GM21717 (cell line): Measurements from ENCODE around the gene SPRYD4.
"Not testable (repeated sequence)": the region's sequence is repeated elsewhere in the genome, so short reads cannot be mapped to it uniquely, and the experiment has no call there.

Source experiments
- ATAC-seq: cut with Tn5 transposase; IDR thresholded peaks from one replicate; pipeline ENCODE4 v1.9.1; 2021; ENCODE audit warnings: mild to moderate bottlenecking, moderate library complexity; ENCODE audit not compliant: unreplicated experiment

The SPRYD4 gene

DNA sequence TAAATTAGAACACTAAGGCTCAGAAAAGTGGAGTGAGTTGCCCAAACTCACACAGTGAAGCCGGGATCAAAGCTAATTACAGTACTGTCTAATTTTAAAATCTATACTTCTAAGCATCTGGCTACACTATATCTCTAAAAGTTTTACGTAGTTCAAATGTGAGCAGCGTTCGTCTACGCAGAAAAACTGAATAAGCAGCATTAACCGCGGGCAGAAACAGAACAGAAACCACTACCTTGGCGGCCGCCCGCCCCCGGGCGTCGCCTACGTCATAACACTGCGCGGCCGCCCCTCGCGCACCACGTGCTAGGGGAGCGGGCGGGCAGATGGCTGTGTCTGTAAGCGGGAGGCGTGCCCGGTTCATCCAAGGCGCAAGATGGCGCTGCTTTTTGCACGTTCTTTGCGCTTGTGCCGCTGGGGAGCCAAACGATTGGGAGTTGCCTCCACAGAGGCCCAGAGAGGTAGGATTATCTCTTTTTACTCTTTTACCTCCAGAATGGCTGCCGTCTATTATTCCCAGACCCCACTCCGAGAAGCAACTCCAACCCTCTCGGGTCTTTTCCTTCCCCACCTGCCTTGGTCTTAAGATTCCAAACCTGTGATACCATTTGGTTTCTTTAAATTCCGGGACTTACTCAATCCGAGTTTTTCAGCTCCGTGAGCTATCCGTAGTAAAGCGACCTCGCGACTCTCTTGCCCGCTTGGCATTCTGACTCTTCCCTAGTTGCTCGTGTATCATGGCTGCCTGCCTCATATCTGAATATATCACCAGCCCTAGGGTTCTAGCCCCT lies at the start of gene SPRYD4:
TSS of gene SPRYD4 (plus strand) at position 363 of the 791 bp plus-strand sequence. CDS start at position 377, 14 bp downstream.
- ATAC-seq, result peak; percentile 79

DNA sequence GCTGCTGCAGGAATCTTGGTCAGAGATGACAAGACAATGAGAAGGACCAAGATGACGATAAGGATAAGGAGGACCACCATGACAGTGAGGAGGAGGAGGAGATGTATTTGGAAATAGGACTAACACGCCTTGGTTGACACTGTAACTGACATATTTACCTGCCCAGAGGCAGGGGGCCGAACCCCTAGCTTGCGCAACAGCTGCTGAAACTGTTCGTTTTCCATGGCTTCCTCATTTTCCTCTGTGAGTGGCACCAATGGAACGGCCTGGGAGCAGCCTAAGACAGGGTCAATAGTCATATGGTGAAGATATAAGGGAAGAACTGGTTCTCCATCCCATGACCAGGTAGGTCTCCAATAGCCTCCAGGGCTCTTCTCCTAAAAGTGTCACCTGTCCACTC lies 48.0 kb upstream of the SPRYD4 start:
- ATAC-seq, result no peak

DNA sequence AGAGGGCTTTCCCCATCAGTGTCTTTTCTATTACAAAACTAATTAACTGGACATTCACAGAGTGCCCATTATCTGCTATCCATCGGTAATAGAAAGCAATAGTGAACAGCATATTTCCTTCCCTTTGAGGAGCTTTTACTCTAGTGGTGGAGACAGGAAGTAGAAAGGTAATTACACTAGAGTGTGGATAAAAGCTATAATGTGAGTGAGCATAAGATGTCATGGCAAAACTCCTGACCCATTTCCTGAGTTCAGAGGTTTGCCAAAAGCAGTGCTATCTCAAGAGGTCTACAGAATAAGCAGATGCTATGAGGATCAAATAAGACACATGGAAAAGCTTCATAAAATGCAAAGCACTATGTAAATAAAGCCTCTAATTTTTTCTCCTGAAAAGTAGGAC lies 43.2 kb upstream of the SPRYD4 start:
- no peak for ATAC-seq

DNA sequence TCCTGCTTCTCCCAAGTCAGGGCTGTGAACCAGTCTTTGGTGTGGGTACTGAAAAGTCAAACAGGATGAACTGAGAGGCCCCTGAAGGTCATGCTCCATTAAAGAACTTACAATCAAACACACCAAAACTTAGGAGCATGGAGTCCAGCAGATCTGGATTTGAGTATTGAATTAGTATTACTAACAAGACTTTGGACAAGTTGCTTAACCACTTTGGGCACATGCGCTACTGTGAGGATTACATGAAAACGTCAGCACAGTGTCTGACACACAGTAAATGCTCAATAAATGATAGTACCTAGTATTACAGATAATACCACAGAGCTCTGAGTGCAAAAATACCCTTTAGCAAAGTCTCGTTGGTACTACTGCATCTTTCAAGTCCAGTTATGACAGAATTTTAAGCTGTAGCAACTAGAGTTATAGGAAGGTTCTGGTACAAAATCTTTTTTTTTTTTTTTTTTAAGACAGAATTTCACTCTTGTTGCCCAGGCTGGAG lies 42.4 kb upstream of the SPRYD4 start:
- ATAC-seq, result no peak

DNA sequence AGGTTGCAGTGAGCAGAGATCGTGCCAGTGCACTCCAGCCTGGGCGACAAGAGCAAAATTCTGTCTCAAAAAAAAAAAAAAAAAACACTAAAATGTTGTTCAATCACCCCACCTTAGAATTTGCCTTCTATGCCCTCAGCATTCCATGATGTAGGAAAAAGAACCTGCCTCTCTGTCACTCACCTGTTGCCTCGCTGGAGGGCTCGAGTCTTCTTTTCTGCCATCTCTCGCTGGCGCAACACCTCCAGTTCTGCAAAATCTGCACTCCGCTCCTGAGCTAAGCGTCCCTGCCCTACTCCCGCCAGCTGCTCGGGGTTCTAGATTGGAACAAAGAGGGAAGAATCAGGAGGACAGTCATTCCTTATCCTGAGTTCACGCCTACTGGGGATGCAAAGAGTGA lies 37.1 kb upstream of the SPRYD4 start:
- ATAC-seq, result no peak

DNA sequence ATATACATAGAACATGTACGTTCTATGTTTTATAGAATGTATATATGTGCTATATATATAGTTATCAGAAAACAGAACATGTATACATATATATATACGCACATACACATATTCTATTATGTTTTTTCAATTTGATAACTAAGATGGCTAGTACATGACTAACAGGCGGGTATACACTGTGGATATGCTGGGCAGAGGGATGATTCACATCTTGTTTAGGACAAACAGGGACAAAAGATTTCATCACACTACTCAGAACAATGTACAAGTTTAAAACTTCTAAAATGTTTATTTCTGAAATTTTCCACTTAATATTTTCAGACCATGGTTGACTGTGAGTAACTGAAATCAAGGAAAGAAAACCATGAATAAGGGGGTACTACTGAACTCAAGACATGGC lies 36.5 kb upstream of the SPRYD4 start:
- no peak for ATAC-seq

DNA sequence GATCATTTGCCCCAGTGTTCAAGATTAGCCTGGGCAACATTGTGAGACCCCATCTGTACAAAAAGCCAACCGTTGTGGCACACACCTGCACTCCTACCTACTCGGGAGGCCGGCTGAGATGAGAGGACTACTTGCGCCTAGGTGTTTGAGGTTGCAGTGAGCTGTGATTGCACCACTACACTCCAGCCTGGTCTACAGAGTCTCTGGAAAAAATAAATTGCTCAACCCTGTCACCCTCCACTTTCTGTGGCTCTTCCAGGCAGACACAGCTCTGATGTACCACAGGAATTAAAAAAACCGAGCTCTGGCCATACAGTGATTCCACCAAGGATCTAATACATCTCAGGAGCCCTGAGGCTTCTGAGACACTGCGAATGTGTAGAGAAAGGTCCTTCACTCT lies 33.5 kb upstream of the SPRYD4 start:
- no peak for ATAC-seq

DNA sequence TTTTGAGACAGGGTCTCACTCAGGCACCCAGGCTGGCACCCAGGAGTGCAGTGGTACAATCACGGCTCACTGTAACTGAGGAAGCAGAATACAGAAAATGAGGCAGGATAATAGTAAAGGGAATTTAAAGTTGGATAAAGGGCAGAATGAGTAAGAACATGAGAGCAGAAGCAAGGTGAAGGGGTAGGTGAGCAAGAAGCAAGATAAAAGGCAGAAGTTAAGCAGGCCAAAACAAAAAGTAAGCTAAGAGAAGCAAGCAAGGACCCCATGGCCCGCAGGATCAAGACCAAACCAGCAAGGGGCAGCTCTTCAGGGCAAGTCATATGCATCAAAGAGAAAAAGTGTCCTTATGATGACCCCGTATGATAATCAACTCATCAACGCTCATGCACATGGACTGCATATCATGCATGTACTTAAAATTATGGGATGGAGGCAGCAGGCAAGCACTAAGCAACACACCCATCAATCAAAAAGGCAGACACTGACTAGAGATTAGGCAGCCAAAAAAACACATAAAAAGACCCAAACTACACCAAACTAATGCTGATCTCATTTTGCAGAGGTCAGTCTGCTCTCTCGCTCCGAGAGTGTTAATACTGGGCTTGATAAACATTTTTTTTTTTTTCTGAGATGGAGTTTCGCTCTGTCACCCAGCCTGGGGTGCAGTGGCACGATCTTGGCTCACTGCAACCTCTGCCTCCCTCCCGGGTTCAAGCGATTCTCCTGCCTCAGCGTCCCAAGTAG lies 30.8 kb upstream of the SPRYD4 start:
- no peak for ATAC-seq

DNA sequence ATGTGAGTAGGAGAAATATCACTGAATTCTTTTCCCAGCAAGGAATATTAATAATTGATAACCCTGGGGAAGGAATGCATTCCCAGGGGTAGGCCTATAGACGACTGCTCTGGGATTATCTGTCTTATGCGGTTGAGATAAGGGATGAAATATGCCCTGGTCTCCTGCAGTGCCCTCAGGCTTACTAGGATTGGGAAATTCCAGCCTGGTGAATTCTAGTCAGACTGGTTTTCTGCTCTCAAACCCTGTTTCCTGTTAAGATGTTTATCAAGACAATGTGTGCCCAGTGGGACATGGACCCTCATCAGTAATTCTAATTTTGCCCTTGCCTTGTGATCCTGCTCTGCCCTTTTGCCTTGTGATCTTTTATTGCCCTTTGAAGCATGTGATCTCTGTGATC lies 25.2 kb upstream of the SPRYD4 start:
- ATAC-seq, result not testable (repeated sequence)

DNA sequence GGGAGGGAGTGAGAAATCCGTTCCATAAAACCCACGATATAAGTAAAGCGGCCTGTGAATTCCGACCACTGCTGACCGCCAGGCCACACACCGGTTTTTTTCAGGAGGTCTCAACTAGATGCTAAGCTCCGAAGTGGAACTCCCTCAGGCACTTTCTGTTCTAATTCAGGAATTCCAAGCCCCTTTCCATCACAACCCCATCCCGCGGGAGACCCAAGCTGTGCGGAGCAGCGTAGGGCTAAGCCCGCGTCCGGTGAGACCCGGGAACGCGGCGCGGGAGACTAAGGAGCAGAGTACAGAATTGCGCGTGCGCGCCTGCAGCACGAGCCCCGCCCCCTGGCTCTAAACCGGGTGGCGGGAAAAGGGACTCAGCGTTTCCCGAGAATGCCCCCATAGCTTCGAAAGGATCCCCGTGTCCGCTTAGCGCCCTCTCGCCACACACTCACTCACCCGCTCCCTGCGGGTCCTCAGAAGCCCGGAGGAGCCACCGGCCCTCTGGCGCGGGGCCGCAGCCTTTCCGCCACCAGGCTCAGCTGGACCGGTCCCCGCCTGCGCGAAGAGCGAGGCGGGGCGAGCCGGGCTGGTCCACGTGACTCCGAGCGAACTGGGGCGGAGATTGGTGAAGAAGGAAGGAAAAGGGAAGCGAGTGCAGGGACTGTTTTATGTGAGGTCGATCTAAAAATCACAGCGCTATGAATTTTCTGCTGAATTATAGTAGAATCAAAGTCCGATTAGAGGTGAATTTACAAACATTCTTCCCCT lies 19.3 kb upstream of the SPRYD4 start, which contains the start of gene TIMELESS:
TSS of gene TIMELESS (minus strand) at position 567 of the 762 bp plus-strand sequence. CDS start 15,256 bp downstream, outside the sequence.
- ATAC-seq, result peak; percentile 89

DNA sequence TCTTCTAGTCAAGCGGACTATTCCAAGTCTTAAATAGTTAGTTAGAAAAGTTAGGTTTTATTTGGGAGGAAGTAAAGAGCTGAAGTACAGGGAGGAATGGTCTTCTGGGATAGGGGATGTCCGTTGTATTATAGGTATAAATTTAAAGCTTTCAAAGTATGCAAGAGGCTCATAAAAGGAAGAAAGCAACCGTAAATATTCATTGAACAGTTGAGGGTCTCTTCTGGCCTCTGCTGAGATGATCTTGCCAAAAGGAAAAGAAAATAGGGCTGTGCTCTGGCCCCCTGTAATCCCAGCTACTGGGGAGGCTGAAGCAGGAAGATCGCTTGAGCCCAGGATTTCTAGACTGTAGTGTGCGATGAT lies 18.8 kb upstream of the SPRYD4 start:
- no peak for ATAC-seq

DNA sequence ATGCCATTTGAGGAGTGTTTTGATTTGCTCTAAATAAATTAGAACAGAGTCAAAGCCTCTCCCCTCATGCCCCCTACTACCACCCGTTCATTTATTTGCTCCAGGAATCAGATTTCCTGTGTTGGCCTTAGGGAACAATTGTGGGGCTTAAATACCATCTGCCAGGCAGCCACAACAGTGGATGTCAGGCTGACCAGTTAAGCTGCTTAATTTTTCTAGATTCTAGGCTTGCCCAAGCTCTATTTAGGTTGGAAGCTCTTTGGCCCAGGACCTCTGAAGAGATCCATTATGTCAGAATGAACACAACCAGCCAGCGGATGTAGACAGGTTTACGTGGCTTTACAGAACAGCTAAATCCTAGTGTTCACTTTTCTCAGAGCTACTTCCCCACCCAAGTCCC lies 18.1 kb upstream of the SPRYD4 start:
- no peak for ATAC-seq

DNA sequence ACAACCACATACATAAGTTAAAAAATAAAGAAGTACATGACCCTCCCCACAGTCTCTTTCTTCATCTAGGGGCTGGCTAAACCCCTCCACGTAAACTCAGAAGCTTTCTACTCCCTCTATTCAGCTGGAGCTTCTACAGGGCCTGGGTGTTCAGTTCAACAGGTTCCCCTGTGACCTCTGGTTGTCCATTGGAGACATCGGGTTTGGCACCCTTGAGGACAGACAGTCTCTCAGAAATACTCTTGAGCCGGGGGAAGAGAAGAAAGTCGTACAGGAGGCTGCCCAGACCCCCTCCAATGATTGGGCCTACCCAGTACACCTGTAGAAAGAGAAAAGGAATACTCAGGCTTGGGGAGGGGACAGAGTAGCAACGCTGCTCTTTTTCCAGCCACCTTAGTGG lies 17.2 kb upstream of the SPRYD4 start:
- ATAC-seq, result no peak

DNA sequence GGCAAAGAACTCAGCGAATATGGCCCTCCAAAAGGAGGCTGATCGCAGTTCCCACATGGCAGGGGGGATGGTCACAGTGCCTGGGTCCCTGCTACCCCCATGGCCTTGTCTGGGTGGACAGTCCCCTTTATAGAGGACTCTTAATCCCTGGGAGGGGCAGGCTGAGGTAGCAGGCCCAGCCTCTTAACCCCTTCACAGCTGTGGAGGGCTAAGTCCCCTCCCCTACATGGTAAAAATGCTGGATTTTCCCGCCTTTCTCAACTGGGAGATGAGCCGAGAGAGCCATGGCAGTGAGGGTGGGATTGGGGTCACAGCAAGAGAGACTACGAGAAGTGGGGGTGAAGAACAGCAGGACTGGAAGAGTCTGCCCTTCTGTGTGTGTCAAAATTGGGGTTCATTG lies 13.8 kb upstream of the SPRYD4 start, which contains the start of gene MIP:
TSS of gene MIP (minus strand) at position 101 of the 400 bp plus-strand sequence. CDS start at position 57, 44 bp downstream.
- no peak for ATAC-seq

DNA sequence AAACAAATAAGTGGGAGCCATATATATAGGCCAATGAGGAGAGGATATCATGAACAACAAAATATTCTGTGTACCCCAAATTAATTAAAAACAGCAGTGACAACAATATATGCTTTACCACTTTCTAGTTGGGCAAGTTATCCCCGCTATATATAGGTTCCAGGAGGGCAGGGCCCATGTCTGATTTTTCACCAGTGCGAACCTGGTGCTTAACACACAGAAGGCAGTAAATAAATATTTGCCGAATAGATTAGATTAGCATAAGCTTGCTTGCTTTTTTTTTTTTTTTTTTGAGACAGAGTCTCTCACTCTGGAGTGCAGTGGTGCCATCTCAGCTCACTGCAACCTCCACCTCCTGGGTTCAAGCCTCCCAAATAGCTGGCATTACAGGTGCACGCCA lies 10.6 kb upstream of the SPRYD4 start:
- ATAC-seq, result no peak

DNA sequence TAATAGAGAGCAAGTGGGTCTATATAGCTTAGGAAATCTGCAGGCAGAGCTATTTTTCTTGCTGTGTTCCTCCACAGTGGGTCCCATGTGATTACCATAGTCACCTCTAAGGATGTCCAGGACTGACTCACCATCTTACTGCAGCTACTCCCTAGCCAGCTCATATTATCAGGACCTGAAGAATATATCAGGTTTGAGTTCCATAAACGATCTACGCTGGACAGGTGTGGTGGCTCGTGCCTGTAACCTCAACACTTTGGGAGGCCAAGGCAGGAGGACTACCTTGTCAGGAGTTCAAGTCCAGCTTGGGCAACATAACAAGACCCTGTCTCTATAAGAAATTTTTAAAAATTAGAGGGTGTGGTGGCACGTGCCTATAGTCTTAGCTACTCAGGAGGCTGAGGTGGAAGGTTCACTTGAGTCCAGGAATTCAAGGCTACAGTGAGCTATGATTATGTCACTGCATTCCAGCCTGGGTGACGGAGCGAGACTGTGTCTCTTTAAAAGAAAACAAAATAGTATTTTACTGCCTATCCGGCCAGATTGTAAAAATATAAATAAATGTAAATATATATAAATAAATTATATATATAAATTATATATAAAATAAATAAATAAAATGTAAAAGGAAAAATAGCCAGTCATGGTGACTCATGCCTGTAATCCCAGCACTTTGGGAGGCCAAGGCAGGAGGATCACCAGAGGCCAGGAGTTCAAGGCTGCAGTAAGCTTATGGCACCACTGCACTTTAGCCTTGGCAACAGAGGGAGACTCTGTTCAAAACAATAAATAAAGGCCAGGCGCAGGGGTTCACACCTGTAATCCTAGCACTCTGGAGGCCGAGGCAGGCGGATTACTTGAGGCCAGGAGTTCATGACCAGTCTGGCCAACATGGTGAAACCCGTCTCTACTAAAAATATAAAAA lies 6.9 kb upstream of the SPRYD4 start:
- no peak for ATAC-seq

DNA sequence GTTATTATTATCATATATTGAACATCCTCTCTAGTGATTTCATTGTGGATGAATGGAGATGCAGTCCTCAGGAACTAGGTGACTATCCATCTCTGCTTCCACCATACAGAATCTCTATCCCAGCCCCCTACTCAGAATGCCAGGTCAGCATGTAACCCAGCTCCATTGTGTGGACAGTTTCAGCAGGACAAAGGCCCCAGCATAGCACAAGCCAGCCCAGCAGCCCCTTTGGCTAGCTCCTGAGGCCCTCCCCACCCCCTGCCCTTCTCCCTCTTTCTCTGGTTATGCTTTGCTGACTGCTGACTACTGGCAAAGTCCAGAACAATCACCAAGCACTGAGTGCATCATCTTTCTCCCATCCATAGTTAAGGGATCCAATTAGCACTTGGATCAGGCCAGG lies 5.8 kb upstream of the SPRYD4 start:
- ATAC-seq, result no peak

DNA sequence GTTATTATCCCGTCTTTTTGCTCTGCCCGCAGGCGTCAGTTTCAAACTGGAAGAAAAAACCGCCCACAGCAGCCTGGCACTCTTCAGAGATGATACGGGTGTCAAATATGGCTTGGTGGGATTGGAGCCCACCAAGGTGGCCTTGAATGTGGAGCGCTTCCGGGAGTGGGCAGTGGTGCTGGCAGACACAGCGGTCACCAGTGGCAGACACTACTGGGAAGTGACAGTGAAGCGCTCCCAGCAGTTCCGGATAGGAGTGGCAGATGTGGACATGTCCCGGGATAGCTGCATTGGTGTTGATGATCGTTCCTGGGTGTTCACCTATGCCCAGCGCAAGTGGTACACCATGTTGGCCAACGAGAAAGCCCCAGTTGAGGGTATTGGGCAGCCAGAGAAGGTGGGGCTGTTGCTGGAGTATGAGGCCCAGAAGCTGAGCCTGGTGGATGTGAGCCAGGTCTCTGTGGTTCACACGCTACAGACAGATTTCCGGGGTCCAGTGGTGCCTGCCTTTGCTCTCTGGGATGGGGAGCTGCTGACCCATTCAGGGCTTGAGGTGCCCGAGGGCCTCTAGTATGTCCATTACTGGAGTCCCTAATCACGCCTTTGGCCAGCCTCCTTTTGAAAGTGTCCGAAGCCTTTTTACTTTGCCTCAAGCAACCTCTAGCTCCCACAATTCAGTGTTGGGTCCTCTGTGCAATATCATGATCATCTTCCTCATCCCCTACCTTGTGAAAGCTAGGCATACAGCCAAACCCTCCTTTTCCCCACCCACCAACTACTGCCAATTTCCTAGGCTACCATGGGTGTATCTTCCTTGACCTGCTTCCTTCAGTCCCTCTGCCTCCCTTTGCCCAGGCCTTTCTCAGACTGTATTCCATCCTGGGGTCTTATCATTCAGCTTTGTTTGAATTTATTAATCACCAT lies 891 bp downstream of the SPRYD4 start:
- ATAC-seq, result no peak

DNA sequence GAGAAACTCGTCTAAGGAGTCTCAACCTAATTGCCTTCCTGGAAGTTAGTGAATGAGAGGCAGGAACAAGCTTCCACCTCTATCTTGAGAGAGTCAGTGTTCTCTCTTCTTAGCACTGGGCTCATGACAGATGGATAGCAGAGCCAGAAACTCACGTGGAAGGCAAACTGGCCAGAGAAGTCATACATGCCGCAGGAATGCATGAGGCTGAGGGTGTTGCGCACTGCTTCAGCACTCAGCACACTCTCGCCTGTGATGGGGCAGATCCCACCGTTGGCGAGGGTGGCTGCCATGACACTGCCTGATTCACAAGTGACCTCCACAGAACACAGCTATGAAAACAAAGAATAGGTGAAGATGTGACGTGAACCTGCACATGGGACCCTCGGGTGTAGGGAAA lies 6.0 kb downstream of the SPRYD4 start:
- no peak for ATAC-seq
